ENCODE measurements around the gene ZNF799.

DNA sequence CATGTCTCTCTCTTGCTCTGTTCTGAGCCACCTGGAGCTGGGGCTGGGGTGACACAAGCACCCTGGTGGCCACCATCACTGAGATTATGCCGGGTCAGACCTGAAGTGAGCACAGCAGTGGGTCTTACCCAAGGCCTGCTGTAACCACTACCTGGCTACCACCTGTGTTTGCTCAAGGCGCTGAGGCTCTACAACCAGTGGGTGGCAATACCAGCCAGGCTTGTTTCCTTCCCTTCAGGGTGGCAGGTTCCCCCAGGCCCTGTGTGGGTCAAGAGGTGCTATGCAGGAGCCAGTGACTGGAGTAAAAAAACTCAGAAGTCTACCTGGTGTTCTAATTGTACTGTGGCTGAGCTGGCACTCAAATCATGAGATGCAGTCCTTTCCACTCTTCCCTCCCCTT lies 47.7 kb upstream of the ZNF799 start:
- TF ChIP-seq, protein P1, sequence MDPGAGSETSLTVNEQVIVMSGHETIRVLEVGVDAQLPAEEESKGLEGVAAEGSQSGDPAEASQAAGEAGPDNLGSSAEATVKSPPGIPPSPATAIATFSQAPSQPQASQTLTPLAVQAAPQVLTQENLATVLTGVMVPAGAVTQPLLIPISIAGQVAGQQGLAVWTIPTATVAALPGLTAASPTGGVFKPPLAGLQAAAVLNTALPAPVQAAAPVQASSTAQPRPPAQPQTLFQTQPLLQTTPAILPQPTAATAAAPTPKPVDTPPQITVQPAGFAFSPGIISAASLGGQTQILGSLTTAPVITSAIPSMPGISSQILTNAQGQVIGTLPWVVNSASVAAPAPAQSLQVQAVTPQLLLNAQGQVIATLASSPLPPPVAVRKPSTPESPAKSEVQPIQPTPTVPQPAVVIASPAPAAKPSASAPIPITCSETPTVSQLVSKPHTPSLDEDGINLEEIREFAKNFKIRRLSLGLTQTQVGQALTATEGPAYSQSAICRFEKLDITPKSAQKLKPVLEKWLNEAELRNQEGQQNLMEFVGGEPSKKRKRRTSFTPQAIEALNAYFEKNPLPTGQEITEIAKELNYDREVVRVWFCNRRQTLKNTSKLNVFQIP (CRISPR knock-in tag; IDR thresholded peaks at IDR 0.05; ENCODE audit: borderline replicate concordance, low read depth), result no peak
- TF ChIP-seq SNAI2 (CRISPR knock-in tag; IDR thresholded peaks at IDR 0.05), result no peak
- TF ChIP-seq, protein P2, sequence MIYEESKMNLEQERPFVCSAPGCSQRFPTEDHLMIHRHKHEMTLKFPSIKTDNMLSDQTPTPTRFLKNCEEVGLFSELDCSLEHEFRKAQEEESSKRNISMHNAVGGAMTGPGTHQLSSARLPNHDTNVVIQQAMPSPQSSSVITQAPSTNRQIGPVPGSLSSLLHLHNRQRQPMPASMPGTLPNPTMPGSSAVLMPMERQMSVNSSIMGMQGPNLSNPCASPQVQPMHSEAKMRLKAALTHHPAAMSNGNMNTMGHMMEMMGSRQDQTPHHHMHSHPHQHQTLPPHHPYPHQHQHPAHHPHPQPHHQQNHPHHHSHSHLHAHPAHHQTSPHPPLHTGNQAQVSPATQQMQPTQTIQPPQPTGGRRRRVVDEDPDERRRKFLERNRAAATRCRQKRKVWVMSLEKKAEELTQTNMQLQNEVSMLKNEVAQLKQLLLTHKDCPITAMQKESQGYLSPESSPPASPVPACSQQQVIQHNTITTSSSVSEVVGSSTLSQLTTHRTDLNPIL (CRISPR knock-in tag; IDR thresholded peaks at IDR 0.05; ENCODE audit: low read depth), result no peak
- no peak for TF ChIP-seq CSDC2 (CRISPR knock-in tag; IDR thresholded peaks at IDR 0.05)
- TF ChIP-seq RARB (CRISPR knock-in tag; IDR thresholded peaks at IDR 0.05), result no peak
- TF ChIP-seq, protein P3, sequence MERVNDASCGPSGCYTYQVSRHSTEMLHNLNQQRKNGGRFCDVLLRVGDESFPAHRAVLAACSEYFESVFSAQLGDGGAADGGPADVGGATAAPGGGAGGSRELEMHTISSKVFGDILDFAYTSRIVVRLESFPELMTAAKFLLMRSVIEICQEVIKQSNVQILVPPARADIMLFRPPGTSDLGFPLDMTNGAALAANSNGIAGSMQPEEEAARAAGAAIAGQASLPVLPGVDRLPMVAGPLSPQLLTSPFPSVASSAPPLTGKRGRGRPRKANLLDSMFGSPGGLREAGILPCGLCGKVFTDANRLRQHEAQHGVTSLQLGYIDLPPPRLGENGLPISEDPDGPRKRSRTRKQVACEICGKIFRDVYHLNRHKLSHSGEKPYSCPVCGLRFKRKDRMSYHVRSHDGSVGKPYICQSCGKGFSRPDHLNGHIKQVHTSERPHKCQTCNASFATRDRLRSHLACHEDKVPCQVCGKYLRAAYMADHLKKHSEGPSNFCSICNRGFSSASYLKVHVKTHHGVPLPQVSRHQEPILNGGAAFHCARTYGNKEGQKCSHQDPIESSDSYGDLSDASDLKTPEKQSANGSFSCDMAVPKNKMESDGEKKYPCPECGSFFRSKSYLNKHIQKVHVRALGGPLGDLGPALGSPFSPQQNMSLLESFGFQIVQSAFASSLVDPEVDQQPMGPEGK (CRISPR knock-in tag; IDR thresholded peaks at IDR 0.05; ENCODE audit: borderline replicate concordance), result no peak
